GM21367 (cell line): ENCODE measurements around the gene FAM174A.
"Not testable (repeated sequence)": the region's sequence is repeated elsewhere in the genome, so short reads cannot be mapped to it uniquely, and the experiment has no call there.

Experiments used
- ATAC-seq: cut with Tn5 transposase; IDR thresholded peaks from one replicate; pipeline ENCODE4 v1.9.1; 2021; ENCODE audit not compliant: unreplicated experiment

FAM174A gene

GRCh38 chr5:100575815-100576214, 40.6 kb downstream of the FAM174A start:
- no peak for ATAC-seq

DNA sequence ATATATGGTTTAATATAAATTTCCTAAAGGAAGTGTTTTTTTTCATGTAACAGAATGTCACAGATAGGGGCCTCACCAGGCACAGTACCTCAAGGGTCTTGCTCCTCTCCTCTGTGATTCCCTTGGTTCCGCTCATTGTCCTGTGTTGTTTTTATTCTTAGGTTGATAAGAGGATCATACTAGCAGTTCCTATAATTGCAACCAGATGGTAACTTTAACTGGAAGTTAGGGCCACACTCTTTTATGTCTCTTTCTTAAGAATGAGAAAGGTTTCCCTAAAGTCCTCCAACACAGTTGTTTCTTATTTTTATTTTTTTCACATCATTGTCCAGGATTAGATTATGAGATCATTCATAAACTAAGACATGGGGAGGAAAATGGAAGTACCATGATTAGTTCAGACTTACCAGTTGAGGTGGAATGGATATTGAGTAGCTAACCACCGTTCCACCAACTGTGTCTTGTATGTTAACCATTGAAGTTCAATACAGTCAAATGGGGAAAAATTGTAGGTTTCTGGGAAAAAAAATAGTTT, 41.1 kb downstream of the FAM174A start:
- no peak for ATAC-seq

- no peak for ATAC-seq
Observed at GRCh38 chr5:100577506-100577905, 42.3 kb downstream of the FAM174A start.

DNA sequence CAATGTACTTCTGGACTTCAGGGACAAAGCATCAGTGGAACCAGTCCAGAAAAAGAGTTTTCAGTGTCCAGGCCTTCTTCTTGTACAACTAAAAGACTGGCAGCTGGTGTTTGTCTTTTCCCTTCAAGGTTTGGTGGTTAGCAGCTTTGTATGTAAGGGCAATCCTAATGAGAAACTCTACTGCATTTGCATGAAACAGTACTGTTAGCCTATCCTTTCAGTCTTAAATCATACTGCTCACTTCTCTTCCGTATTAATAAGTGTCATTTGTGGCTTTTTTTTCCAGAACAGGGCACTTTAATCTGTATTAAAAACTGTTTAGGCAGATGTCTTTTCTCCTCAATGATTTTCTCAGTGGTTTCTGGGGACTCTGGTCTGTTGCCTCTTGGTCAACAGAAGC, 48.9 kb downstream of the FAM174A start:
- ATAC-seq, result peak; percentile 98

DNA sequence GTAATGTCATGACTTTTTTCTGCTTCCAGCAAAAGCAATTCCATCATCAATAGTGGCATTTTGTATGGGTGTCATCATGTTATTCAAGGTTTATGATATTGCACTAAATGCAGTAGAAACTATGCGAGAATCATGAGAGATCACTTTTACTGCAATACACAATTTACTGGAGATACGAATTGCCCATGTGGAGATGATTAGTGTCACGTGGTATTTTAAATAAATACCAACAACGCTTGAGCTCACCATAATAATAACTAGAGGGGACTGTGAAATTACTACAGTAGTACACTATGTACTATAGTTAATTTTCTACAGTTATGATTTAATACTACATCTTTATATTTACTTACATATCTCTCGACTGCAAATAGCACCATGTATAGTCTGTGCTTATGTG, 49.7 kb downstream of the FAM174A start:
- ATAC-seq, result no peak

- ATAC-seq, result no peak
Observed at GRCh38 chr5:100590867-100591266, 55.7 kb downstream of the FAM174A start.

DNA sequence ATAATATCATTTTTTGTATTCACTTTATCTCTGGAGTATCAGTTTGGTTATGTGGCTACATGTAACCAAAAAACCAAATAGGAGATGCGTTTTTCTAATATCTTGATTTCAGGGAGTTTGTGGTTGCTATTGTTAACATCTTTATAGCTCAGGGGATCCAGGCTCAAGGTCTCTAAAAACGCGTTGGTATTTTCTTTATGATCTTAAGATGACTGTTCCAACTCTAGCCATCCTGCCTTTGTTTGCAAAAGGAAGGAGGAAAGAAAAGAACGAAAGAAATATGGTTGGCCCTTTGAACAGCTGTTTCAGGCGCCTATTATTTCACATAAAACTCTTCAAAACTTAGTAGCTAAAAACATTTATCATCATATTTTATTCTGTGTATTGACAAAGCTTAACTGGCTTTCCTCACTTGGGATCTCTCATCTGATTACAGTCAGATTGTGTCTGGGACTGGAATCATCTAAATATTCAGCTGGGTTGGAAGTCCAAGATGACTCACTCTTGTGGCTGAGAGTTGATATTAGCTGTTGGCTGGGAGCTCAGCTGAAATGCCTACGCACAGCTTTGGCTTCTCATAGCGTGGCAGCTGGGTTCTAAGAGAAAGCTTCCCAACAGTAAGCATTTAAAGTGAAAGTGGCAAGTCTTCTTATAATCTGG, 60.1 kb downstream of the FAM174A start:
- ATAC-seq, result no peak

- no peak for ATAC-seq
Observed at GRCh38 chr5:100595812-100596173, 60.6 kb downstream of the FAM174A start.

- no peak for ATAC-seq
Observed at GRCh38 chr5:100598446-100598845, 63.3 kb downstream of the FAM174A start.

DNA sequence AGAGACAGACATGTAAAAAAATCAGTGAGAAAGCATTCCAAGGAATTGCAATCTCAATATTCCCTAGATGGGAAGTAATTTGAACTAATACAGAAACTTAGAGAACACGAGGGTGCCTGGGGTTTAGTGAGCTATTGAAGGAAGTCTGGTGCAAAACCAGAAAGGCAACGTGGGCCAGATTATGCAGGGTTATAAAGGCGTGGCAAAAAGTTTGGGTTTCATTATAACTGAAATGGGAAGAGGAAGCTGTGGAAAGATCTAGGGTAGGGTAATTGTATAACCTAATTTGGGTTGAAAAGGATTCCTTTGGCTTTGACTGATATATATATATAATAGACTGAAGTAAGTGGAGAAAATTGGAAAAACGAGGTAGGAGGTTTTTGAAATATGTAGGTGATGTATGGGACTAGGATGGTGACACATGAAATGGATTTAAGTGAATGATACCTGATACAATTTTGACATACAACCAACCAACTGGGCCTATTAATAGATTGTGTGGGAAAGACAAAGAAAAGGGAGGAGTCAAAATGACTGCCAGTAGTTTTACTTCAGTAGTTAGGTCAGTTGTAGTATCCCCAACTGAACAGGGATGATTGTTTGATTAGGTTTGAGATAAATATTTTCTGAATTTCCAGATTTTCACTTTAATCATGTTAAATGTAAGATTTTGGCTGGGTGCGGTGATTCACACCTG, 65.3 kb downstream of the FAM174A start:
- no peak for ATAC-seq

- no peak for ATAC-seq
Observed at GRCh38 chr5:100603141-100603540, 68.0 kb downstream of the FAM174A start.

GRCh38 chr5:100604021-100604420, 68.8 kb downstream of the FAM174A start:
- not testable (repeated sequence) for ATAC-seq

GRCh38 chr5:100609594-100609993, 74.4 kb downstream of the FAM174A start:
- ATAC-seq, result no peak

DNA sequence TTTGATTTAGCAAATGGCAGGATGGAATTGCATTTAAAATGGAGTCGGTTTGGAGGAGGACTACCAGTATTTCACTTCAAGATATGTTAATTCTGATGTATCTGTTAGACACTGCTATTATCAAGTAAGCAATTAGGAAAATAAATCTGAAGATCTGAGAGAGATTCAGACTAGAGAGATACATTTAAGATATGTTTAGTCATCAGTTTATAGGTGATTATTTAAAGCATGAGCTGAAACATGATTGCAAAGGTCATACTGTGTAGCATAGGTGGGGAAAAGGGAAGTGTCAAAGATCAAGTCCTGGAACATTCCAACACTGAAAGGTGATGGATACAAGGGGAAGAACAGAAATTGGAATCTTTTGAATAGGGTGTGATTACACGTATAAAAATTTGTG, 79.1 kb downstream of the FAM174A start:
- no peak for ATAC-seq

DNA sequence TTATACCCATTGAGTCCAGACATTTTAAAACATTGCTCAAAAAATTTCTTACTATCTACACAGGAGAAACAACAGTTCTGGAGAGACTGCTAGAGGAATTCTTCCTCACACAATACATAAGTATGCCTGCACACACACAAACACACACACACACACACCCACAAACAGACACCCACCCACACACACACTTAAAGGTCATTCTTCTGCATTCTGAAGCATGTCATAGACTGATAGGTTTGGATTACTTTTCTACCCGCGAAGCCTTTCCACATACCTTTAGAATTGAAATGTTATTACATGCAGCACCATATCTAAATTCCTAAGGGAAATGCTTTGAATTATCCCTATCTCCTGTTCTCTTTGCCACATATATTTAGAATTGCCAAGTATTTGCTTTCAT, 80.2 kb downstream of the FAM174A start:
- ATAC-seq, result no peak

DNA sequence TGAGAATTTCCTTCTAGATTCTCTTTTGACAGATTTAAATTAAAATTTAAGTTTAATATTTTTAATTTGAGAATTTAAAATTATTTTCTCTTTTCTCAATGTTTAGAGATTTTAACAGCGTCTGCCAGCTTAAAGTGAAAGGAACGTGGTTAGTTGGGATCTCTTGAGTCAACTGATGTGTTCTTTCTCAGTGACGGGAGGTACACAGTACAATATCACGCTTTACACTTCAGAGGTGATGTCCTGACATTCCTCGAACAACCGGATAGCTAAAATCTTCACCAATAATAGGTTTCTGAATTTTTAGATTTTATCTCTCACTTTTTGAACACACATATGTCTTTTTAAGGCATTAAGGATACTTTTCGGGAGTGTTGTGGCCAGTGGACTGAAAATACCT, 81.1 kb downstream of the FAM174A start:
- no peak for ATAC-seq

DNA sequence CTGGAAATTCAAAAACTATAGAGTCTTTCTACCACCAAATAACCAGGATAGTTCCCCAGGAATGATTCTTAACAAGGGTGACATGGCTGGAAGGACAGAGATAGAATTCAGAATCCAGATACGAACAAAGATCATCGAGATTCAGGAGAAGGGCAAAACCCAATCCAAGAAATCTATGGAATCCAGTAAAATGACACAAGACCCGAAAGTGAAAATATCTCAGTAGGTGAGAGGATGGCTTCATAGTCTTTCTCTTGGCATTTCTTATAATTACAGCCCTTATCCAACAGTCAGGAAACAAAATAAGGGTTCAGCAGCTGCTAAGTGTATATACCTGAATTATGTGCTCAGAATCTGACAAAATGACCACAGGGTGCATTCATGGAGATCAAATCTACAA, 81.8 kb downstream of the FAM174A start:
- no peak for ATAC-seq

GRCh38 chr5:100623719-100624118, 88.5 kb downstream of the FAM174A start:
- peak; percentile 98 for ATAC-seq

DNA sequence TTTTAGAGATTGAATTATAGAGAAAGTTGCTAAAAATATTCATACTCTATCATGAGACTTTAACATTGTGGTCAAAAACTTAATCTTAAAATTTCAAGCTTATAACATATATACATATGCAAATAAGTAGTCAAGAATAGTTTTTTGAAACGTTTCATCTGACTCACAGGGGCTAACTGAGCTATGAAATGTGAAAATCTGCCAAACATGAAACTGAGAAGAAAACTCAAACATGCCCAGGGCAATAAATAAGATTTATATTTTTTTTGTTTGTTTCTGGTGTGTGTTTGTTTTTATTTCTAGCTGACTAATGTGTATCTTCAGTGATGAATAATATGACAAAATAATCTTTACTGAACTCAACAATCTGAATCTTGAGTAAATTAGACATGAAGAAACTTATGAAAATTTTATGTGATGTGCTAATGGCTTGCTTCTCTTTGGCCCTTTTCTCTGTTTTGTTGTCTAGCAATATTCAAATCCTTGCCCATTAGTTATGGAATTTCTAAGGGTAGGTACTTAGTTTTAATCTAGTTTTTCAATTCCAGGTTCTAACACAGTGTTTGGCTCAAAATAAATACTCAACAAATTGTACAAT, 99.9 kb downstream of the FAM174A start:
- peak; percentile 83 for ATAC-seq
